Endothelial cell (in vitro differentiated cells): ENCODE data around the gene UNC119B. TPM values are rescaled to one million over a fixed set of nuclear protein-coding genes. Genes with fewer than 3 reads are reported as not detected.

Experiments used
- DNase-seq: peaks from one replicate; pipeline ENCODE4 v3.0.0; 2021; ENCODE audit warnings: low spot score
- H3K27ac Mint-ChIP-seq: one replicate; pipeline ENCODE4 v1.8.0; 2021; ENCODE audit warnings: mixed read lengths, inconsistent platforms; ENCODE audit not compliant: unreplicated experiment
- H3K27me3 Mint-ChIP-seq: one replicate; pipeline ENCODE4 v1.8.0; 2021; ENCODE audit warnings: mild to moderate bottlenecking, moderate library complexity, mixed read lengths, inconsistent platforms; ENCODE audit not compliant: unreplicated experiment
- H3K36me3 Mint-ChIP-seq: one replicate; pipeline ENCODE4 v1.8.0; 2021; ENCODE audit warnings: mild to moderate bottlenecking, low read depth, mixed read lengths, inconsistent platforms; ENCODE audit not compliant: unreplicated experiment
- H3K4me1 Mint-ChIP-seq: one replicate; pipeline ENCODE4 v1.8.0; 2021; ENCODE audit warnings: mild to moderate bottlenecking, mixed read lengths, inconsistent platforms; ENCODE audit not compliant: unreplicated experiment
- H3K4me3 Mint-ChIP-seq: one replicate; pipeline ENCODE4 v1.8.0; 2021; ENCODE audit warnings: mild to moderate bottlenecking, mixed read lengths, inconsistent platforms; ENCODE audit not compliant: unreplicated experiment
- H3K9me3 Mint-ChIP-seq: one replicate; pipeline ENCODE4 v1.8.0; 2021; ENCODE audit warnings: mixed read lengths, inconsistent platforms; ENCODE audit not compliant: unreplicated experiment
- CTCF ChIP-seq: fragments of 200-600 bp; sonication (generic); IDR thresholded peaks from one replicate; pipeline ENCODE4 v1.5.0; 2021; ENCODE audit warnings: antibody characterized with exemption; ENCODE audit not compliant: unreplicated experiment
- total RNA-seq: library from RNA; stranded (reverse); fragmentation: NEBNext Ultra II Directional; extraction: Animal tissue kit (Norgen Biotek cat#: 25700); gene quantifications from one replicate; pipeline ENCODE4 v1.2.1, GENCODE V29; 2021; ENCODE audit not compliant: unreplicated experiment

Gene UNC119B
- total RNA-seq, 1 donor from 2014 or later = 35.0 TPM

- TF ChIP-seq CTCF = no peak
- Mint-ChIP-seq H3K4me3 (no peak overlapping the region), H3K27ac (no peak overlapping the region), H3K27me3 (no peaks in the 10 kb centered on the region), H3K9me3 (no peaks in the 10 kb centered on the region), H3K4me1 (no peaks in the 10 kb centered on the region), H3K36me3 (no peaks in the 10 kb centered on the region)
- no peak for DNase-seq
Observed at GRCh38 chr12:120674097-120674636, 36.1 kb upstream of the UNC119B start.

- DNase-seq = no peak
- no peak overlapping the region for H3K27ac Mint-ChIP-seq
- H3K4me3 Mint-ChIP-seq = no peak overlapping the region
- H3K36me3 Mint-ChIP-seq = no peaks in the 10 kb centered on the region
- TF ChIP-seq CTCF = no peak
- no peaks in the 10 kb centered on the region for H3K9me3 Mint-ChIP-seq
- H3K4me1 Mint-ChIP-seq = peaks cover 4% of the 10 kb centered on the region
- no peaks in the 10 kb centered on the region for H3K27me3 Mint-ChIP-seq
Observed at GRCh38 chr12:120677765-120678473, 32.3 kb upstream of the UNC119B start.

- H3K27me3 Mint-ChIP-seq = no peaks in the 10 kb centered on the region
Observed at GRCh38 chr12:120678572-120678971, 31.7 kb upstream of the UNC119B start.

GRCh38 chr12:120680165-120680738 is 30.0 kb upstream of the UNC119B start:
- TF ChIP-seq CTCF = no peak
- Mint-ChIP-seq H3K27ac (no peak overlapping the region), H3K9me3 (no peaks in the 10 kb centered on the region), H3K4me3 (no peak overlapping the region), H3K27me3 (no peaks in the 10 kb centered on the region), H3K4me1 (peaks cover 4% of the 10 kb centered on the region), H3K36me3 (no peaks in the 10 kb centered on the region)
- no peak for DNase-seq

More at GRCh38 chr12:120678572-120678971, 31.7 kb upstream of the UNC119B start:
- Mint-ChIP-seq H3K4me3 (no peak overlapping the region), H3K9me3 (no peaks in the 10 kb centered on the region), H3K4me1 (peaks cover 4% of the 10 kb centered on the region), H3K36me3 (no peaks in the 10 kb centered on the region), H3K27ac (no peak overlapping the region)
- TF ChIP-seq CTCF = no peak
- no peak for DNase-seq

- TF ChIP-seq CTCF = no peak
- peaks cover 23% of the 10 kb centered on the region for H3K4me1 Mint-ChIP-seq
- peaks cover 6% of the 10 kb centered on the region for H3K27me3 Mint-ChIP-seq
- no peak overlapping the region for H3K4me3 Mint-ChIP-seq
- H3K36me3 Mint-ChIP-seq = peaks cover 4% of the 10 kb centered on the region
- H3K9me3 Mint-ChIP-seq = no peaks in the 10 kb centered on the region
- no peak overlapping the region for H3K27ac Mint-ChIP-seq
- no peak for DNase-seq
Observed at GRCh38 chr12:120684523-120684932, 25.7 kb upstream of the UNC119B start.
